ENCODE data around the gene MX2.

Gene MX2

DNA sequence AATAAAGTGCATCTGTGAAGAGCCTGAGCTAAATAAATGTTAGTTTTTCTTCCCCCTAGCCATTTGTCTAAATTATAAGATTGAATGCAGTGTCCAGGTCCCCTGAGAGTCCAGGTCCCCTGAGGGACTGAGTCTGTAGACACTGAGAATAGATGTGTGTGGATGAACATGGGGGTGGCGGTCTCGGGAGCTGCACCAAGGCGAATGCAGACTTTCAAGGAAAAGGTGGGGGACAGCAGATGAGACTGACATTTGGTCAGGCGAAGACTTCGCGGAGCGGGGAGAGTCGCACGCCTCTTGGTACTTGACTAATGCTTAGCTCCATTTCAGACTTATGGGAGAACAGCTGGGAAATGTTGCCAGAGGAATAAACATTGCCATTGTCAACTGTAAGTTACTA, 17.7 kb upstream of the MX2 start:
- no peak overlapping the region for H3K4me3 ChIP-seq (ENCODE audit: low read depth, low read length)
- no peak overlapping the region for H3K27ac ChIP-seq (ENCODE audit: low read depth, low read length)
- H3K27me3 ChIP-seq (ENCODE audit: control insufficient read depth, insufficient read depth, low read length): no peaks in the 10 kb centered on the region
- H3K9me3 ChIP-seq (ENCODE audit: control insufficient read depth, insufficient read depth, low read length): peaks cover 5% of the 10 kb centered on the region; the same call in 1 of the 2 replicates
- no peak overlapping the region for H3K9ac ChIP-seq (ENCODE audit: low read depth, low read length)
- H3K36me3 ChIP-seq (ENCODE audit: control insufficient read depth, insufficient read depth, low read length): no peaks in the 10 kb centered on the region
- H3K4me1 ChIP-seq (ENCODE audit: control insufficient read depth, insufficient read depth, low read length): no peaks in the 10 kb centered on the region

DNA sequence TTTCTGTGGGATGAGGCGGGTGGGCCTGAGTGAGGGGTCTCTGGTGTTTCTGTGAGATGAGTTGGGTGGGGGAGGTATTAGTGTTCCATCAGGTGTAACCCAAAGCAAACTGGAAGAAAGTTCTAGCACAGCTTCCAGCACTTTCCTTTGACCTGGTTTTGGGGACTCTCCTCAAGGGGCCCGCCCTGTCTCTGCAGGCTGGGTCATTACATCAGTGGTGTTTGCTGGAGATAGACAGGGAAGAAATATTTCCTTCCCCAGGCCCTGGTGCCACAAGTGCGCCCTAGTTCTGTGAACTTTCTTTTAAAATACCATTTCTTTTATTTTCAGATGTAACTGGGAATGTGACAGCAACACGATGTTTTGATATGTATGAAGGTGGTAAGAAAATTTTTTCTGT, 16.5 kb upstream of the MX2 start:
- H3K27me3 ChIP-seq (ENCODE audit: control insufficient read depth, insufficient read depth, low read length): no peaks in the 10 kb centered on the region
- H3K27ac ChIP-seq (ENCODE audit: low read depth, low read length): no peak overlapping the region
- H3K4me3 ChIP-seq (ENCODE audit: low read depth, low read length): no peak overlapping the region
- no peak overlapping the region for H3K9ac ChIP-seq (ENCODE audit: low read depth, low read length)
- H3K4me1 ChIP-seq (ENCODE audit: control insufficient read depth, insufficient read depth, low read length): no peaks in the 10 kb centered on the region
- no peaks in the 10 kb centered on the region for H3K36me3 ChIP-seq (ENCODE audit: control insufficient read depth, insufficient read depth, low read length)
- peaks cover 5% of the 10 kb centered on the region; the same call in 1 of the 2 replicates for H3K9me3 ChIP-seq (ENCODE audit: control insufficient read depth, insufficient read depth, low read length)

DNA sequence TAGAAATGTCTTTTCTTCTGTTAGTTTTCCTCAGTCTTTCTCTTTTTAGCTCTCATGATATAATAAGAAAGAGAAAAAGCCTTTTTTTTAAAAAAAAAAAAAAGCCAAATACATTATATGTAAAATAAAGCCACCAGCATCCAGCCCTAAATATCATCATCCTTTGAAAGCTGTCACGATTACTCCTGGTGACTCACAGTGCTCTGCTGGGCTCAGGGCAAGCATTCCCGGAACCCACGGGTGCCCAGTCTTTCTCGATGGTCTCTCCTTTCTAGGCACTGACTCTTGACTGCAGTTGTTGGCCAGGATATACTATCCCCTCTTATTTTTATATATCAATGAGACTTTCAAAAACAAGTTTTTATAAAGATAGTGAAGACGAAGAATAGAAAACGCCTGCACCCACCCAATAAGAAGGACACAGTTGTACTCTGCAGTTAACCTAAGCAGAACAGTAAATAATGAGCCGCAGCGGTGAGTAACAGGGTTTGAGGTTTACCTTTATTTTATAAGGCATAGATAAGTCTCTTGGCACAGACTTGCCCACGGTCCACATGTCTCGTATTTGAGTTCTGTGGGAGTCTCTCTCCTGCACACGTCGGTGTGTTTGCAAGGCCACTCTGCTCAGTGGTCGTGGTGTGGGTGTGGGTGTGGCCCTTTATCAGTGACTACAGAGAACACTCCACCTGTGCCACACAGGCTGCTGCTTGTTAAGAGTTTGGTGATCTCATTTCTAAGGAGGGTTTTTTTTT, 15.7 kb upstream of the MX2 start:
- Histone ChIP-seq H3K36me3 (ENCODE audit: control insufficient read depth, insufficient read depth, low read length) (no peaks in the 10 kb centered on the region), H3K27me3 (ENCODE audit: control insufficient read depth, insufficient read depth, low read length) (no peaks in the 10 kb centered on the region), H3K4me3 (ENCODE audit: low read depth, low read length) (no peak overlapping the region), H3K9ac (ENCODE audit: low read depth, low read length) (no peak overlapping the region), H3K27ac (ENCODE audit: low read depth, low read length) (no peak overlapping the region), H3K9me3 (ENCODE audit: control insufficient read depth, insufficient read depth, low read length) (peaks cover 5% of the 10 kb centered on the region; the same call in 1 of the 2 replicates), H3K4me1 (ENCODE audit: control insufficient read depth, insufficient read depth, low read length) (no peaks in the 10 kb centered on the region)

DNA sequence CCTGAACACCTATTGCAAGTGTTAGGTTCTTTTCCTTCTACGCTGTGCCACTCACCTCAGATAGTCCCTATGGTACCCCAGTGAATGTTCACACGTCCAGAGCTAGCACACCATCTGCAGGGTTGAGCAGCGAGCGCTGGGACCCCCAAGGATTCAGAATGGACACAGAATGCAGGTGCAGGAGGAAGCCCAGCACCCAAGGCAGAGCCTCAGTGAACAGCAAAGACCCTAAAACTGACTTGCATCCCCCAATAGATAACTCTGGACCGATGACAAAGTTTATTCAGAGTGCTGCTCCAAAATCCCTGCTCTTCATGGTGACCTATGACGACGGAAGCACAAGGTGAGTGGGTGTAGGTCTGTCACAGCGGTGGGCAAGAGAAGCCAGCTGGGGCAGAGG, 15.1 kb upstream of the MX2 start:
- Histone ChIP-seq H3K27me3 (ENCODE audit: control insufficient read depth, insufficient read depth, low read length) (no peaks in the 10 kb centered on the region), H3K9ac (ENCODE audit: low read depth, low read length) (no peak overlapping the region)

DNA sequence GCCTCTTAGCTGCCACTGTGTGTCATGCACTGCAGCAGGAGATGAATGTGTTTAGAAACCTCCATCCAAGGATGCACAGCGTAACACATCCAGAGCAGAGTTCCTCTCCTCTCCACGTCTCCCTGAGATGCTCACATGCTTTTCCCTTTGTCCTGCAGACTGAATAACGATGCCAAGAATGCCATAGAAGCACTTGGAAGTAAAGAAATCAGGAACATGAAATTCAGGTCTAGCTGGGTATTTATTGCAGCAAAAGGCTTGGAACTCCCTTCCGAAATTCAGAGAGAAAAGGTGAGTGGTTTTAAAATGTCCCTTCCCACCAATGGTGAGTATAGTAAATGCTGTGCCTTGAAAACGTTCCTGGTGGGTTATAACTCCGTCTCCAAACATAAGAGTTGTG, 13.4 kb upstream of the MX2 start:
- Histone ChIP-seq H3K27ac (ENCODE audit: low read depth, low read length) (no peak overlapping the region), H3K27me3 (ENCODE audit: control insufficient read depth, insufficient read depth, low read length) (no peaks in the 10 kb centered on the region), H3K4me1 (ENCODE audit: control insufficient read depth, insufficient read depth, low read length) (no peaks in the 10 kb centered on the region), H3K36me3 (ENCODE audit: control insufficient read depth, insufficient read depth, low read length) (no peaks in the 10 kb centered on the region), H3K9ac (ENCODE audit: low read depth, low read length) (no peak overlapping the region), H3K4me3 (ENCODE audit: low read depth, low read length) (no peak overlapping the region), H3K9me3 (ENCODE audit: control insufficient read depth, insufficient read depth, low read length) (no peaks in the 10 kb centered on the region)

More for the DNA sequence above, 15.1 kb upstream of the MX2 start:
- no peaks in the 10 kb centered on the region for H3K4me1 ChIP-seq (ENCODE audit: control insufficient read depth, insufficient read depth, low read length)
- no peak overlapping the region for H3K27ac ChIP-seq (ENCODE audit: low read depth, low read length)
- no peak overlapping the region for H3K4me3 ChIP-seq (ENCODE audit: low read depth, low read length)
- H3K9me3 ChIP-seq (ENCODE audit: control insufficient read depth, insufficient read depth, low read length): peaks cover 5% of the 10 kb centered on the region; the same call in 1 of the 2 replicates
- H3K36me3 ChIP-seq (ENCODE audit: control insufficient read depth, insufficient read depth, low read length): no peaks in the 10 kb centered on the region

DNA sequence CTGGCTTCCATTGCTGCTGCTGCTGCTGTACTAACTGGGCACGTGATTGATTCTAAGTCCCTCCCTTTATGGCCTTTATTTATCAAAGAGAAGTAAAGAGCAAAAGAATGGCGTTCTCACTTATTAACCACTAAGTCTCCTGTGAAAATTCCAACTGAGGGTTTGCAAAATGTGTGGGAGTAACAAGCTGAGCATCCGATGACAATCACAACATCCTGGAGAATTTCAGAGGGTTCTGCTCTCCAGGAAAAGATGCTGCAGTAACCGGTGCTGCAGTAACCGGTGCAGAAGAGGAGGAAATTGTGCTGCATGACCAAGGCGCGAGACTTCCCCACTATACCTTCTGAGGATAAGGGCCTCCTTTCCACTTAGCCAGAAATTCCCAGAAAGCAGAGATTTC, 12.7 kb upstream of the MX2 start:
- Histone ChIP-seq H3K4me1 (ENCODE audit: control insufficient read depth, insufficient read depth, low read length) (no peaks in the 10 kb centered on the region), H3K27me3 (ENCODE audit: control insufficient read depth, insufficient read depth, low read length) (no peaks in the 10 kb centered on the region), H3K9ac (ENCODE audit: low read depth, low read length) (no peak overlapping the region), H3K36me3 (ENCODE audit: control insufficient read depth, insufficient read depth, low read length) (no peaks in the 10 kb centered on the region), H3K4me3 (ENCODE audit: low read depth, low read length) (no peak overlapping the region), H3K27ac (ENCODE audit: low read depth, low read length) (no peak overlapping the region), H3K9me3 (ENCODE audit: control insufficient read depth, insufficient read depth, low read length) (no peaks in the 10 kb centered on the region)

DNA sequence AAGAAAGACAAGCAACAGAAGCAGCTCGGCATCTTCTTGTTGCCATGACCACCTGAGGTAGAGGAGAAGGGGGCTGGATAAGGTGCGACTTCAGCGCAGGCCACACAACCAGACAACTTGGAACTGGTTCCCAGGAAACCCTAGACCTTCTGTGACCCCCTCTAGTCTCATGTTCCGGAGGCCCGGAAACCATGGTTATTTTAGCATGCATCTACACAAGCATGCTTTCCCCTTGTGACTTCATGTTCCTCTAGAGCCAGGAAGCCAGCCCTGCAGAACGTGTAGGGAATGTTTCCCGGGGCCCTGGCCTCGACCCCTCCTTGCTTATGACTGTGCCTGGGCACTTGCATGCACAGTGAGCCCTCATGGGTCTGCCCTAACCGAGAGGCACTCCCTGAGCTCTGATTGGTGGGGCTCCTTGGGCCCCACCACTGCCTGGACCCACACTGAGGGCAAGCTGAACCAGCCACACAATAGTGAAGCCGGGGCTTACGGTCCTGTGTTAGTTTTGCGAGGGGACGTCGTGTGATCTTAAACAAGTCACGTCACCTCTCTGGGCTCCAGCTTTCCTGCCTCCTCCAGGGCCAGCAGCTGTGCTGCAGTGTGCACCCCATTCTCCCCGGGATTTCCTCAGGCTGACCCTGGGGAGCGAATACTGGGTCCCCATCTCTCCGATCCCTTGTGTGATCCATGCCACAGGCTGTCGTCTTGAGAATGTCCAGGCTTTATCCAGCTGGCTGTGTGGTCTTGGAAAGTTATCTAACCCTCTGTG, 12.0 kb upstream of the MX2 start:
- Histone ChIP-seq H3K9ac (ENCODE audit: low read depth, low read length) (no peak overlapping the region), H3K9me3 (ENCODE audit: control insufficient read depth, insufficient read depth, low read length) (no peaks in the 10 kb centered on the region), H3K4me3 (ENCODE audit: low read depth, low read length) (no peak overlapping the region), H3K27ac (ENCODE audit: low read depth, low read length) (no peak overlapping the region), H3K36me3 (ENCODE audit: control insufficient read depth, insufficient read depth, low read length) (no peaks in the 10 kb centered on the region), H3K4me1 (ENCODE audit: control insufficient read depth, insufficient read depth, low read length) (no peaks in the 10 kb centered on the region), H3K27me3 (ENCODE audit: control insufficient read depth, insufficient read depth, low read length) (no peaks in the 10 kb centered on the region)

DNA sequence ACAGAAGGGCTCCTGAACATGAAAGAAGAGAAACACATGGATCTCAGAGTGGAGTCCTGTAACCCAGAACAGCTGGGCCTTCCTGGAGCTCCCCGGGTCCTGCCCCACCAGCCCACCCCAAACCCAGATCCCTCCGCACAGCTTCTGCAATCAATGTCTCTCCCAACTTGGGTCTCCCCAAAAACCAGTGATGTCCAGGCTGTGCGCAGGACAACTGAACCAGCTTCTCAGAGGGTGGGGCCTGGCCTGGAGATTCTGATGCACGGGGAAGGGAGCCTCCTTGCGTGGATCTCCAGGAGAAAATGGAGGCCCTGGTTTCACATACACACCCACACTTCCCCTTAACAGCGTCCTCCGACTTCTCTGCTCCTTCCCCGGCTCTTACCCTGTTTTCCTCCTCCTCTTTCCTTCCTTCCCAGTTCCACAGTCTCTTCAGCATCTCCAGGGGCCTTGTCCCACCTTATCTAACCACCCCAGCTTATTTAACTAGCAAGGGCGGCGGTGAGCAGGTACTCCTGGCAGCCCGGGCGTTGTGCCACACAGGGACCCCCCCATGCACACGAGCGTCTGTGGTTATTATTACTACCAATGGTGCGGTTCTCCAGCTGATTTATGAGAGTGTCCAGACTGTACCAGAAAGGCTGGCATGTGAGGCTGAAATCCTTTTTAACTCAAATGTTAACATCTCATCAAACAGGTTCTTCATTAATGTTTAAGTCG, 11.2 kb upstream of the MX2 start:
- no peaks in the 10 kb centered on the region for H3K4me1 ChIP-seq (ENCODE audit: control insufficient read depth, insufficient read depth, low read length)
- no peak overlapping the region for H3K9ac ChIP-seq (ENCODE audit: low read depth, low read length)
- H3K27me3 ChIP-seq (ENCODE audit: control insufficient read depth, insufficient read depth, low read length): no peaks in the 10 kb centered on the region
- no peak overlapping the region for H3K27ac ChIP-seq (ENCODE audit: low read depth, low read length)
- no peak overlapping the region for H3K4me3 ChIP-seq (ENCODE audit: low read depth, low read length)
- H3K9me3 ChIP-seq (ENCODE audit: control insufficient read depth, insufficient read depth, low read length): no peaks in the 10 kb centered on the region
- no peaks in the 10 kb centered on the region for H3K36me3 ChIP-seq (ENCODE audit: control insufficient read depth, insufficient read depth, low read length)

DNA sequence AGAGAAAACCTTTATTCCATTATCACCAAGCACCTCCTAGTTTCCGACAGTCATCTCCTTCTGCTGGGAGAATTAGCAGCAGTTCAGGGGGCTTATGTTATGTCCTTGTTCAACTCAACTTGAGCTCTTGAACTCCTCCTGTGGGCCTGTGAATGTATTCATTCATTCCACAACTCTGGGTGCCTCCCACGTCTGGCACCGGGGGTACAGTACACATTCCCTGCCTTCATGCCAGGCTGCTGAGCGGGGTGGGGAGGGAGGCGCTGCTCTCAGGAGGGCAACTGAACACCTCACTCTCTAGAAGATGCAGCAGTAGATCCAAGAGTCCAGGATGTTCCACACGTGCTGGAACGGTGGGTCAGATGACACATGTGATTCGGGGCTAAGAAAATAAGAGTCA, 4.3 kb upstream of the MX2 start:
- H3K27ac ChIP-seq (ENCODE audit: low read depth, low read length): no peak overlapping the region
- no peak overlapping the region for H3K9ac ChIP-seq (ENCODE audit: low read depth, low read length)
- H3K27me3 ChIP-seq (ENCODE audit: control insufficient read depth, insufficient read depth, low read length): no peaks in the 10 kb centered on the region
- H3K36me3 ChIP-seq (ENCODE audit: control insufficient read depth, insufficient read depth, low read length): no peaks in the 10 kb centered on the region
- no peaks in the 10 kb centered on the region; the same call in 1 of the 2 replicates for H3K4me1 ChIP-seq (ENCODE audit: control insufficient read depth, insufficient read depth, low read length)
- no peak overlapping the region for H3K4me3 ChIP-seq (ENCODE audit: low read depth, low read length)
- no peaks in the 10 kb centered on the region for H3K9me3 ChIP-seq (ENCODE audit: control insufficient read depth, insufficient read depth, low read length)

DNA sequence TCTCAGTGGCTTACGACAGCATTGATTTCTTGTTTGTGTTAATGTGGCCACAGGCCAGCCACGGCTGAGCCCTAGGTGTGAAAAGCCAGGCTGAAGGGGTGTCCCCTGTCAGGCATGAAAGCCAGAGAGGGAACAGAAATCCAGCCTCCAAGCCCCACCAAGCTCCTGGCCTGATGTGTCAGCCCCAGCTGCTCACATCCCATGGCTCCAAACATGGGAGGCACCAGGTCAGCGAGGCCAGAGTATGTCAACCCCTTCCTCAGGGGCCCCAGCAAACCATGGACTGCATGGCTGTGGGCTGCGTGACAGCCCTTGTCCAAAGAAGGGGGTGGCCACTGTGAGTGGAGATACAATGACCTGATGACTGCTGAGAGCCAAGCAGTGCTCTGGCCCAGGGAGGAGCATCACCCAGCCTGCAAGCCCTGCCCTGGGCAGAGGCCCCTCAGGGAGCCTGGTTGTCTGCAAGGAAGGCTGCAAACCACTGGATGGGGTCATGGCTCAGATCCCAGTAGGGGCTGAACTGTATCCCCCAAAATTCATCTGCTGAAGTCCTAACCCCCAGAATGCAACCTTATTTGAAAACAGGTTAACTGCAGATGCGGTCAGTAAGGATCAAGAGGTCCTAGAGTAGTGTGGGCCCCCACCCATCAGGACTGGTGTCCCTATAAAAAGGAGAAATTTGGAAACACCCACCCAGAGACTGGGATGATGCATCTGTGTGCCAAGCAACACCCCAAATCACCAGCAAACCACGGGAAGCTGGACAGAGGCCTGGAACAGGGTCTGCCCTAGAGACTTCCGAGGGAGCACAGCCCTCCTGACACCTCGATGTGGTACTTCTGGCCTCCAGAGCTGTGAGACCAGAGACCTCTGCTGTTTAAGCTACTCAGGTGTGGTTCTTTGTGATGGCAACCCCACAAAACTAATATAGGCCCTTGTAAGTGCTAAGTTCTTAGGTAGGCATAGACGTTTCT, 3.3 kb upstream of the MX2 start:
- Histone ChIP-seq H3K36me3 (ENCODE audit: control insufficient read depth, insufficient read depth, low read length) (no peaks in the 10 kb centered on the region), H3K27ac (ENCODE audit: low read depth, low read length) (no peak overlapping the region)

More for the DNA sequence above, 3.3 kb upstream of the MX2 start:
- no peaks in the 10 kb centered on the region for H3K9me3 ChIP-seq (ENCODE audit: control insufficient read depth, insufficient read depth, low read length)
- no peak overlapping the region for H3K9ac ChIP-seq (ENCODE audit: low read depth, low read length)
- H3K4me1 ChIP-seq (ENCODE audit: control insufficient read depth, insufficient read depth, low read length): no peaks in the 10 kb centered on the region; the same call in 1 of the 2 replicates
- H3K4me3 ChIP-seq (ENCODE audit: low read depth, low read length): no peak overlapping the region
- no peaks in the 10 kb centered on the region for H3K27me3 ChIP-seq (ENCODE audit: control insufficient read depth, insufficient read depth, low read length)
